Measurements from ENCODE around the gene FZD4.
"Not testable (repeated sequence)": the region's sequence is repeated elsewhere in the genome, so short reads cannot be mapped to it uniquely, and the experiment has no call there.

The FZD4 gene

GRCh38 chr11:86955361-86956120 lies at the start of gene FZD4:
Gene FZD4, minus strand, starts transcription at chr11:86955395. Its CDS starts 310 bp downstream, at chr11:86955085.
- peak; percentile 40 for DNase-seq (ENCODE audit: low read depth)

GRCh38 chr11:87004281-87004680 lies 49.1 kb upstream of the FZD4 start:
- DNase-seq (ENCODE audit: low read depth), result not testable (repeated sequence)

- no peak for DNase-seq (ENCODE audit: low read depth)
Measured at GRCh38 chr11:87002918-87003317, 47.7 kb upstream of the FZD4 start.

- DNase-seq (ENCODE audit: low read depth), result no peak
Measured at GRCh38 chr11:86999859-87000753, 44.9 kb upstream of the FZD4 start.

- DNase-seq (ENCODE audit: low read depth), result no peak
Measured at GRCh38 chr11:86999388-86999787, 44.2 kb upstream of the FZD4 start.

GRCh38 chr11:86996953-86997570 lies 41.9 kb upstream of the FZD4 start:
- no peak for DNase-seq (ENCODE audit: low read depth)

GRCh38 chr11:86993031-86993430 lies 37.8 kb upstream of the FZD4 start:
- no peak for DNase-seq (ENCODE audit: low read depth)

GRCh38 chr11:86992340-86992739 lies 37.1 kb upstream of the FZD4 start:
- DNase-seq (ENCODE audit: low read depth), result not testable (repeated sequence)

- no peak for DNase-seq (ENCODE audit: low read depth)
Measured at GRCh38 chr11:86991341-86991740, 36.1 kb upstream of the FZD4 start.

GRCh38 chr11:86990515-86990914 lies 35.3 kb upstream of the FZD4 start:
- DNase-seq (ENCODE audit: low read depth), result no peak

- no peak for DNase-seq (ENCODE audit: low read depth)
Measured at GRCh38 chr11:86990031-86990430, 34.8 kb upstream of the FZD4 start.

GRCh38 chr11:86988351-86988881 lies 33.2 kb upstream of the FZD4 start:
- no peak for DNase-seq (ENCODE audit: low read depth)

- DNase-seq (ENCODE audit: low read depth), result no peak
Measured at GRCh38 chr11:86987679-86988078, 32.5 kb upstream of the FZD4 start.

GRCh38 chr11:86984701-86985100 lies 29.5 kb upstream of the FZD4 start:
- DNase-seq (ENCODE audit: low read depth), result no peak

- no peak for DNase-seq (ENCODE audit: low read depth)
Measured at GRCh38 chr11:86983021-86983488, 27.9 kb upstream of the FZD4 start.

GRCh38 chr11:86981777-86982540 lies 26.8 kb upstream of the FZD4 start:
- no peak for DNase-seq (ENCODE audit: low read depth)

- DNase-seq (ENCODE audit: low read depth), result no peak
Measured at GRCh38 chr11:86980086-86980796, 25.0 kb upstream of the FZD4 start.

- DNase-seq (ENCODE audit: low read depth), result no peak
Measured at GRCh38 chr11:86978756-86979608, 23.8 kb upstream of the FZD4 start.

- DNase-seq (ENCODE audit: low read depth), result no peak
Measured at GRCh38 chr11:86978247-86978646, 23.1 kb upstream of the FZD4 start.

Data from stimulated activated CD8-positive, alpha-beta memory T cell treated with anti-CD3 and anti-CD28 coated beads, Interleukin-12 subunit alpha, Interleukin-12 subunit beta, amount 100 ng/mL, for 4 hours (primary cell).